Neural cell (in vitro differentiated cells): Measurements from ENCODE around the gene MRPL30. TPM values are rescaled to one million over a fixed set of nuclear protein-coding genes. Genes with fewer than 3 reads are reported as not detected.

ENCODE experiments used
- H2AFZ ChIP-seq: fragments of 200-600, 300-800 bp; sonication (generic), shearing (Covaris generic); 2 replicates; pipeline ENCODE4 v1.6.0; 2014; ENCODE audit warnings: low read depth, mild to moderate bottlenecking, antibody characterized with exemption, low read length, moderate library complexity
- H3F3A ChIP-seq: fragments of 200-600 bp; shearing (Covaris generic); 2 replicates; pipeline ENCODE4 v1.6.1; 2016; ENCODE audit warnings: mild to moderate bottlenecking, moderate library complexity, mixed read lengths, antibody characterized with exemption, low read length; ENCODE audit not compliant: insufficient read depth, poor library complexity, severe bottlenecking
- H3K27ac ChIP-seq: fragments of 200-600, 300-800 bp; sonication (generic), shearing (Covaris generic); 2 replicates; pipeline ENCODE4 v1.5.1; 2014; ENCODE audit warnings: mild to moderate bottlenecking, low read length, moderate library complexity
- H3K27me3 ChIP-seq: fragments of 300-800, 200-600 bp; sonication (generic), shearing (Covaris generic); 2 replicates; pipeline ENCODE4 v1.6.0; 2014; ENCODE audit warnings: mild to moderate bottlenecking, low read depth, low read length, moderate library complexity; ENCODE audit not compliant: insufficient read depth
- H3K36me3 ChIP-seq: fragments of 300-800, 200-600 bp; sonication (generic), shearing (Covaris generic); 2 replicates; pipeline ENCODE4 v1.5.1; 2014; ENCODE audit warnings: mild to moderate bottlenecking, antibody characterized with exemption, low read length, moderate library complexity; ENCODE audit not compliant: insufficient read depth
- H3K4me2 ChIP-seq: fragments of 300-800, 200-600 bp; sonication (generic), shearing (Covaris generic); 2 replicates; pipeline ENCODE4 v1.6.0; 2014; ENCODE audit warnings: mild to moderate bottlenecking, low read length
- H3K4me3 ChIP-seq: fragments of 300-800, 200-600 bp; sonication (generic), shearing (Covaris generic); 2 replicates; pipeline ENCODE4 v1.5.1; 2014; ENCODE audit warnings: mild to moderate bottlenecking, low read length, moderate library complexity
- H3K79me2 ChIP-seq: fragments of 200-600 bp; shearing (Covaris generic); replicated peaks from 2 replicates; pipeline ENCODE4 v1.6.0; 2014; ENCODE audit warnings: mild to moderate bottlenecking, low read length, moderate library complexity; ENCODE audit not compliant: insufficient read depth
- H3K9ac ChIP-seq: fragments of 300-800, 200-600 bp; sonication (generic), shearing (Covaris generic); 2 replicates; pipeline ENCODE4 v1.6.1; 2016; ENCODE audit warnings: mild to moderate bottlenecking, low read length, mixed read lengths
- H3K9me2 ChIP-seq: fragments of 200-600 bp; shearing (Covaris generic); 2 replicates; pipeline ENCODE4 v1.6.1; 2016; ENCODE audit warnings: mild to moderate bottlenecking, low read length, mixed read lengths; ENCODE audit not compliant: insufficient read depth
- H3K9me3 ChIP-seq: fragments of 200-600, 300-800 bp; sonication (generic), shearing (Covaris generic); 2 replicates; pipeline ENCODE4 v1.6.1; 2016; ENCODE audit warnings: mild to moderate bottlenecking, mixed run types, low read length, moderate library complexity, mixed read lengths
- H4K20me1 ChIP-seq: fragments of 200-600 bp; shearing (Covaris generic); 2 replicates; pipeline ENCODE4 v1.6.1; 2016; ENCODE audit warnings: mild to moderate bottlenecking, mixed run types; ENCODE audit not compliant: insufficient read depth
- EP300 ChIP-seq: fragments of 450-650 bp; conservative IDR thresholded peaks from 2 replicates; pipeline ENCODE4 v1.6.1; 2014; ENCODE audit warnings: antibody characterized with exemption, mild to moderate bottlenecking, moderate library complexity; ENCODE audit not compliant: poor library complexity, severe bottlenecking
- EZH2 ChIP-seq: fragments of 200-600, 300-800 bp; shearing (Covaris generic), sonication (generic); IDR thresholded peaks from 2 replicates; pipeline ENCODE4 v1.6.1; 2014; ENCODE audit warnings: antibody characterized with exemption, low read length, borderline replicate concordance, mild to moderate bottlenecking; ENCODE audit not compliant: insufficient read depth, poor library complexity, severe bottlenecking
- MXI1 ChIP-seq: fragments of 450-650 bp; conservative IDR thresholded peaks from 2 replicates; pipeline ENCODE4 v1.6.1; 2014; ENCODE audit warnings: antibody characterized with exemption, mild to moderate bottlenecking; ENCODE audit not compliant: poor library complexity, severe bottlenecking
- POLR2AphosphoS5 ChIP-seq: IDR thresholded peaks from 2 replicates; pipeline ENCODE4 v1.6.1; 2012
- RAD21 ChIP-seq: fragments of 450-650 bp; conservative IDR thresholded peaks from 2 replicates; pipeline ENCODE4 v1.6.1; 2014; ENCODE audit warnings: antibody characterized with exemption, mild to moderate bottlenecking, moderate library complexity
- SMC3 ChIP-seq: fragments of 450-650 bp; conservative IDR thresholded peaks from 2 replicates; pipeline ENCODE4 v1.6.1; 2014; ENCODE audit warnings: antibody characterized with exemption, mild to moderate bottlenecking, moderate library complexity; ENCODE audit not compliant: poor library complexity
- TAF1 ChIP-seq: IDR thresholded peaks from 2 replicates; pipeline ENCODE4 v1.6.1; 2012; ENCODE audit warnings: low read depth
- polyA plus RNA-seq: library from polyadenylated mRNA; depleted of rRNA; stranded (reverse); fragments of >200 nt; gene quantifications from 2 replicates; pipeline ENCODE4 v1.2.3, GENCODE V29; 2014
- TF ChIP-seq, protein P1 (sequence below): IDR thresholded peaks from 2 replicates; pipeline ENCODE4 v1.6.1; 2012; ENCODE audit warnings: borderline replicate concordance
- TF ChIP-seq, protein P2 (sequence below): fragments of 450-650 bp; IDR thresholded peaks from 2 replicates; pipeline ENCODE4 v1.5.1; 2014; ENCODE audit warnings: antibody characterized with exemption, mild to moderate bottlenecking, moderate library complexity; ENCODE audit not compliant: poor library complexity, severe bottlenecking

MRPL30 gene
- polyA plus RNA-seq, 1 donor from 2014 or later, result 43.1 TPM

- Histone ChIP-seq H3K27me3 (no peaks in the 10 kb centered on the region), H2AFZ (no peak overlapping the region), H3K79me2 (no peaks in the 10 kb centered on the region), H3K4me2 (no peak overlapping the region), H3K36me3 (peaks cover 4% of the 10 kb centered on the region), H3K9me2 (no peaks in the 10 kb centered on the region), H3K9me3 (no peaks in the 10 kb centered on the region), H4K20me1 (no peaks in the 10 kb centered on the region), H3K27ac (no peak overlapping the region), H3F3A (no peaks in the 10 kb centered on the region), H3K9ac (no peak overlapping the region), H3K4me3 (no peak overlapping the region)
- no peak for TF ChIP-seq POLR2AphosphoS5
- no peak for TF ChIP-seq TAF1
- TF ChIP-seq EZH2, result no peak
- no peak for TF ChIP-seq RAD21
- TF ChIP-seq, protein P1, sequence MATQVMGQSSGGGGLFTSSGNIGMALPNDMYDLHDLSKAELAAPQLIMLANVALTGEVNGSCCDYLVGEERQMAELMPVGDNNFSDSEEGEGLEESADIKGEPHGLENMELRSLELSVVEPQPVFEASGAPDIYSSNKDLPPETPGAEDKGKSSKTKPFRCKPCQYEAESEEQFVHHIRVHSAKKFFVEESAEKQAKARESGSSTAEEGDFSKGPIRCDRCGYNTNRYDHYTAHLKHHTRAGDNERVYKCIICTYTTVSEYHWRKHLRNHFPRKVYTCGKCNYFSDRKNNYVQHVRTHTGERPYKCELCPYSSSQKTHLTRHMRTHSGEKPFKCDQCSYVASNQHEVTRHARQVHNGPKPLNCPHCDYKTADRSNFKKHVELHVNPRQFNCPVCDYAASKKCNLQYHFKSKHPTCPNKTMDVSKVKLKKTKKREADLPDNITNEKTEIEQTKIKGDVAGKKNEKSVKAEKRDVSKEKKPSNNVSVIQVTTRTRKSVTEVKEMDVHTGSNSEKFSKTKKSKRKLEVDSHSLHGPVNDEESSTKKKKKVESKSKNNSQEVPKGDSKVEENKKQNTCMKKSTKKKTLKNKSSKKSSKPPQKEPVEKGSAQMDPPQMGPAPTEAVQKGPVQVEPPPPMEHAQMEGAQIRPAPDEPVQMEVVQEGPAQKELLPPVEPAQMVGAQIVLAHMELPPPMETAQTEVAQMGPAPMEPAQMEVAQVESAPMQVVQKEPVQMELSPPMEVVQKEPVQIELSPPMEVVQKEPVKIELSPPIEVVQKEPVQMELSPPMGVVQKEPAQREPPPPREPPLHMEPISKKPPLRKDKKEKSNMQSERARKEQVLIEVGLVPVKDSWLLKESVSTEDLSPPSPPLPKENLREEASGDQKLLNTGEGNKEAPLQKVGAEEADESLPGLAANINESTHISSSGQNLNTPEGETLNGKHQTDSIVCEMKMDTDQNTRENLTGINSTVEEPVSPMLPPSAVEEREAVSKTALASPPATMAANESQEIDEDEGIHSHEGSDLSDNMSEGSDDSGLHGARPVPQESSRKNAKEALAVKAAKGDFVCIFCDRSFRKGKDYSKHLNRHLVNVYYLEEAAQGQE, result no peak
- TF ChIP-seq, protein P2, sequence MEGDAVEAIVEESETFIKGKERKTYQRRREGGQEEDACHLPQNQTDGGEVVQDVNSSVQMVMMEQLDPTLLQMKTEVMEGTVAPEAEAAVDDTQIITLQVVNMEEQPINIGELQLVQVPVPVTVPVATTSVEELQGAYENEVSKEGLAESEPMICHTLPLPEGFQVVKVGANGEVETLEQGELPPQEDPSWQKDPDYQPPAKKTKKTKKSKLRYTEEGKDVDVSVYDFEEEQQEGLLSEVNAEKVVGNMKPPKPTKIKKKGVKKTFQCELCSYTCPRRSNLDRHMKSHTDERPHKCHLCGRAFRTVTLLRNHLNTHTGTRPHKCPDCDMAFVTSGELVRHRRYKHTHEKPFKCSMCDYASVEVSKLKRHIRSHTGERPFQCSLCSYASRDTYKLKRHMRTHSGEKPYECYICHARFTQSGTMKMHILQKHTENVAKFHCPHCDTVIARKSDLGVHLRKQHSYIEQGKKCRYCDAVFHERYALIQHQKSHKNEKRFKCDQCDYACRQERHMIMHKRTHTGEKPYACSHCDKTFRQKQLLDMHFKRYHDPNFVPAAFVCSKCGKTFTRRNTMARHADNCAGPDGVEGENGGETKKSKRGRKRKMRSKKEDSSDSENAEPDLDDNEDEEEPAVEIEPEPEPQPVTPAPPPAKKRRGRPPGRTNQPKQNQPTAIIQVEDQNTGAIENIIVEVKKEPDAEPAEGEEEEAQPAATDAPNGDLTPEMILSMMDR, result no peak
- TF ChIP-seq EP300, result no peak
- TF ChIP-seq MXI1, result no peak
- no peak for TF ChIP-seq SMC3
Measured at GRCh38 chr2:99156891-99157290, 24.1 kb upstream of the MRPL30 start.

DNA sequence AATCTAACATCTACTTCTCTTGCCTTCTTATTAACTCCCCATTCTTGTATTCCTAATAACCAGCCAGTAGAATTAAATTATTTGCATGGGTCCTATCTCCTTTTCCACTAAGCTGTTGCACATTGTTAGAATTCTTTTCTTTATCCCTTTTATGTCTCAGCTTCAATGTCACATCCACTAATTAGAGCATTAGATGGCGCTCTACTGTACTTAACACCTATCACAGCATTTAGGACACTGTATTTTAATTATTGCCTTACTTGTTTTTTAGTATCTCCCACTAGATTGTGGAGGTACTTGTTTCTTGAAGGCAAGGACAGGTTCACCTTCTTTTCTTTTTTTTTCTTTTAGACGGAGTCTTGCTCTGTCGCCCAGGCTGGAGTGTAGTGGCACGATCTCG, 22.4 kb upstream of the MRPL30 start:
- no peak overlapping the region for H3K27ac ChIP-seq
- H3K4me3 ChIP-seq, result no peak overlapping the region
- no peaks in the 10 kb centered on the region for H3K27me3 ChIP-seq
- H4K20me1 ChIP-seq, result no peaks in the 10 kb centered on the region
- H3F3A ChIP-seq, result no peaks in the 10 kb centered on the region
- TF ChIP-seq TAF1 (no peak), EP300 (no peak), SMC3 (no peak), POLR2AphosphoS5 (no peak), MXI1 (no peak), RAD21 (no peak), EZH2 (no peak)
- TF ChIP-seq, protein P2, result no peak
- TF ChIP-seq, protein P1, result no peak
- no peak overlapping the region for H2AFZ ChIP-seq
- peaks cover 10% of the 10 kb centered on the region for H3K36me3 ChIP-seq
- H3K79me2 ChIP-seq, result no peaks in the 10 kb centered on the region
- H3K9me3 ChIP-seq, result no peaks in the 10 kb centered on the region
- H3K9ac ChIP-seq, result no peak overlapping the region
- H3K9me2 ChIP-seq, result no peaks in the 10 kb centered on the region
- H3K4me2 ChIP-seq, result no peak overlapping the region
